Esophagus muscularis mucosa (tissue), 4 donors: Measurements from ENCODE around the gene TGM3. TPM values are rescaled to one million over a fixed set of nuclear protein-coding genes. Genes with fewer than 3 reads are reported as not detected.
"Not testable (repeated sequence)": the region's sequence is repeated elsewhere in the genome, so short reads cannot be mapped to it uniquely, and the experiment has no call there.

Experiments
- DNase-seq: peaks from one replicate; pipeline ENCODE4 v3.0.0-alpha.2; 2017; ENCODE audit errors: extremely low spot score
- H3K27ac ChIP-seq, 4 donors: fragments of 200-600 bp; sonication (generic); replicated peaks in 1 of 4; 1 replicate in 3 of 4; 2 replicates in 1 of 4; pipeline ENCODE4 v1.5.1; 2016 to 2019; ENCODE audit warnings: mild to moderate bottlenecking in 1 of 4
- H3K27me3 ChIP-seq, 4 donors: fragments of 200-600 bp; sonication (generic); one replicate each; pipeline versions ENCODE4 v1.5.1 to v1.6.0; 2016 to 2019
- H3K36me3 ChIP-seq, 4 donors: fragments of 200-600 bp; sonication (generic); one replicate each; pipeline ENCODE4 v1.5.1; 2016 to 2019
- H3K4me1 ChIP-seq, 4 donors: fragments of 200-600 bp; sonication (generic); one replicate each; pipeline ENCODE4 v1.5.1; 2016 to 2019
- H3K4me3 ChIP-seq, 4 donors: fragments of 200-600 bp; sonication (generic); 1 replicate in 2 of 4; 2 replicates in 2 of 4; pipeline ENCODE4 v1.5.1; 2016 to 2019; ENCODE audit warnings: mild to moderate bottlenecking in 4 of 4, moderate library complexity in 1 of 4
- H3K9me3 ChIP-seq, 4 donors: fragments of 200-600 bp; sonication (generic); 1 replicate in 3 of 4; 2 replicates in 1 of 4; pipeline ENCODE4 v1.5.1; 2016 to 2019
- CTCF ChIP-seq, 3 experiments: fragments of 200-600 bp in 2 of 3; fragments of 450-650 bp in 1 of 3; sonication (generic) in 2 of 3; IDR thresholded peaks; one replicate each; pipeline ENCODE4 v1.5.1; 2017 to 2019; ENCODE audit warnings: antibody characterized with exemption in 3 of 3, mild to moderate bottlenecking in 2 of 3, moderate library complexity in 1 of 3
- EP300 ChIP-seq: sonication (generic); formaldehyde crosslinking; IDR thresholded peaks from one replicate; pipeline ENCODE4 v1.6.1; 2017; ENCODE audit warnings: antibody characterized with exemption
- POLR2A ChIP-seq: fragments of 450-650 bp; IDR thresholded peaks from one replicate; pipeline ENCODE4 v1.6.1; 2017; ENCODE audit warnings: antibody characterized with exemption, moderate library complexity, mild to moderate bottlenecking, low read depth
- POLR2AphosphoS5 ChIP-seq, 2 donors: sonication (generic); formaldehyde crosslinking; IDR thresholded peaks; one replicate each; pipeline ENCODE4 v1.6.1; 2017; ENCODE audit warnings: antibody characterized with exemption in 2 of 2
- WGBS: methylation state at CpG from one replicate; pipeline ENCODE4 v1.1.5; 2018; 5-methylcytosine and 5-hydroxymethylcytosine counted together
- intact Hi-C: fragments of 100-400 bp; cut with DNase I; formaldehyde crosslinking; loops from one replicate; pipeline ENCODE4 v1.15.1; 2023
- total RNA-seq, 4 donors: library from RNA; depleted of rRNA; stranded (reverse); fragments of >200 nt; gene quantifications; one replicate each; pipeline versions ENCODE4 v1.1.0 to v1.2.1, GENCODE V29; 2016

TGM3 gene
- total RNA-seq, 4 donors from 2014 or later, result 0.83 TPM; not detected in 3

- intact Hi-C loops, result no loop called here
- Histone ChIP-seq H3K27me3 (peaks cover 0 to 29% (median 0%) of the 10 kb centered on the region in 4 donors), H3K27ac (no peak overlapping the region), H3K4me3 (no peak overlapping the region), H3K36me3 (no peaks in the 10 kb centered on the region), H3K4me1 (no peaks in the 10 kb centered on the region), H3K9me3 (no peaks in the 10 kb centered on the region)
- DNase-seq, result no peak
- 88% methylated on average over 9 of the region's 9 CpGs for WGBS
- TF ChIP-seq POLR2AphosphoS5 (IDR thresholded peaks at IDR 0.05) (no peak), EP300 (no peak), POLR2A (no peak), CTCF (IDR thresholded peaks at IDR 0.05) (no peak)
Measured at GRCh38 chr20:2260250-2260649, 35.6 kb upstream of the TGM3 start.

GRCh38 chr20:2261046-2261485 is 34.7 kb upstream of the TGM3 start:
- Histone ChIP-seq H3K27ac (no peak overlapping the region), H3K27me3 (peaks cover 0 to 29% (median 0%) of the 10 kb centered on the region in 4 donors), H3K4me1 (no peaks in the 10 kb centered on the region), H3K9me3 (no peaks in the 10 kb centered on the region), H3K36me3 (no peaks in the 10 kb centered on the region), H3K4me3 (no peak overlapping the region)
- intact Hi-C loops, result no loop called here
- TF ChIP-seq POLR2A (no peak), CTCF (IDR thresholded peaks at IDR 0.05) (no peak), EP300 (no peak), POLR2AphosphoS5 (IDR thresholded peaks at IDR 0.05) (no peak)
- 54% methylated on average over 8 of the region's 8 CpGs for WGBS
- DNase-seq, result no peak

GRCh38 chr20:2261629-2262028 is 34.2 kb upstream of the TGM3 start:
- intact Hi-C loops, result no loop called here
- no peaks in the 10 kb centered on the region for H3K4me1 ChIP-seq

GRCh38 chr20:2264118-2264517 is 31.7 kb upstream of the TGM3 start:
- no peak for TF ChIP-seq POLR2AphosphoS5 (IDR thresholded peaks at IDR 0.05)
- no peak for TF ChIP-seq CTCF (IDR thresholded peaks at IDR 0.05)
- no peak for TF ChIP-seq EP300
- TF ChIP-seq POLR2A, result no peak
- 94% methylated on average over 3 of the region's 3 CpGs for WGBS
- no peak for DNase-seq
- no peak overlapping the region for H3K4me3 ChIP-seq
- no peaks in the 10 kb centered on the region for H3K36me3 ChIP-seq
- H3K4me1 ChIP-seq, result no peaks in the 10 kb centered on the region
- intact Hi-C loops, result no loop called here
- H3K9me3 ChIP-seq, result peaks cover 0 to under 1% (median 0%) of the 10 kb centered on the region in 4 donors
- no peak overlapping the region for H3K27ac ChIP-seq
- H3K27me3 ChIP-seq, result peaks cover 0 to 20% (median 0%) of the 10 kb centered on the region in 4 donors

More at GRCh38 chr20:2261629-2262028, 34.2 kb upstream of the TGM3 start:
- no peaks in the 10 kb centered on the region for H3K36me3 ChIP-seq
- no peak overlapping the region for H3K4me3 ChIP-seq
- DNase-seq, result no peak
- 92% methylated on average over 4 of the region's 4 CpGs for WGBS
- peaks cover 0 to 29% (median 0%) of the 10 kb centered on the region in 4 donors for H3K27me3 ChIP-seq
- H3K9me3 ChIP-seq, result no peaks in the 10 kb centered on the region
- H3K27ac ChIP-seq, result no peak overlapping the region
- no peak for TF ChIP-seq EP300
- no peak for TF ChIP-seq CTCF (IDR thresholded peaks at IDR 0.05)
- no peak for TF ChIP-seq POLR2A
- TF ChIP-seq POLR2AphosphoS5 (IDR thresholded peaks at IDR 0.05), result no peak

- H3K4me1 ChIP-seq, H3K4me3 ChIP-seq, DNase-seq, intact Hi-C loops, H3K27ac ChIP-seq, H3K9me3 ChIP-seq, H3K36me3 ChIP-seq: not testable (repeated sequence)
- peaks cover 0 to 20% (median 0%) of the 10 kb centered on the region in 4 donors for H3K27me3 ChIP-seq
- 53% methylated on average over 4 of the region's 12 CpGs for WGBS
Measured at GRCh38 chr20:2264621-2265374, 31.0 kb upstream of the TGM3 start.
